ENCODE data around the gene DYNC1H1.

GRCh38 chr14:101985957-101986356, 21.6 kb downstream of the DYNC1H1 start:
- TF ChIP-seq CTCF (IDR thresholded peaks at IDR 0.05 in 4 of 5, conservative IDR thresholded peaks at IDR 0.05 in 1 of 5) (no peak), POLR2A (IDR thresholded peaks at IDR 0.05) (no peak)
